ENCODE results near the gene DNAH12.
"Not testable (repeated sequence)": the region's sequence is repeated elsewhere in the genome, so short reads cannot be mapped to it uniquely, and the experiment has no call there.

Gene DNAH12

GRCh38 chr3:57538465-57538864 lies 5.7 kb downstream of the DNAH12 start:
- DNase-seq (ENCODE audit: low read depth), result no peak

GRCh38 chr3:57530071-57530608 lies 14.0 kb downstream of the DNAH12 start:
- no peak for DNase-seq (ENCODE audit: low read depth)

GRCh38 chr3:57518276-57518915 lies 25.7 kb downstream of the DNAH12 start:
- DNase-seq (ENCODE audit: low read depth), result no peak

GRCh38 chr3:57512166-57512565 lies 32.0 kb downstream of the DNAH12 start:
- no peak for DNase-seq (ENCODE audit: low read depth)

- no peak for DNase-seq (ENCODE audit: low read depth)
Observed at GRCh38 chr3:57505901-57506300, 38.2 kb downstream of the DNAH12 start.

- DNase-seq (ENCODE audit: low read depth), result no peak
Observed at GRCh38 chr3:57500506-57500905, 43.6 kb downstream of the DNAH12 start.

GRCh38 chr3:57497904-57498303 lies 46.2 kb downstream of the DNAH12 start:
- DNase-seq (ENCODE audit: low read depth), result no peak

- DNase-seq (ENCODE audit: low read depth), result no peak
Observed at GRCh38 chr3:57484563-57484962, 59.6 kb downstream of the DNAH12 start.

- DNase-seq (ENCODE audit: low read depth), result not testable (repeated sequence)
Observed at GRCh38 chr3:57477193-57477592, 67.0 kb downstream of the DNAH12 start.

- DNase-seq (ENCODE audit: low read depth), result no peak
Observed at GRCh38 chr3:57464801-57465200, 79.3 kb downstream of the DNAH12 start.

GRCh38 chr3:57464011-57464410 lies 80.1 kb downstream of the DNAH12 start:
- no peak for DNase-seq (ENCODE audit: low read depth)

GRCh38 chr3:57451150-57451846 lies 92.8 kb downstream of the DNAH12 start:
- no peak for DNase-seq (ENCODE audit: low read depth)

GRCh38 chr3:57449276-57449847 lies 94.8 kb downstream of the DNAH12 start:
- DNase-seq (ENCODE audit: low read depth), result not testable (repeated sequence)

- DNase-seq (ENCODE audit: low read depth), result not testable (repeated sequence)
Observed at GRCh38 chr3:57448489-57448888, 95.7 kb downstream of the DNAH12 start.

GRCh38 chr3:57446318-57446841 lies 97.8 kb downstream of the DNAH12 start:
- DNase-seq (ENCODE audit: low read depth), result no peak

- DNase-seq (ENCODE audit: low read depth), result no peak
Observed at GRCh38 chr3:57444469-57444868, 99.7 kb downstream of the DNAH12 start.

GRCh38 chr3:57440144-57440543 lies 104.0 kb downstream of the DNAH12 start:
- not testable (repeated sequence) for DNase-seq (ENCODE audit: low read depth)

- DNase-seq (ENCODE audit: low read depth), result not testable (repeated sequence)
Observed at GRCh38 chr3:57438460-57438859, 105.7 kb downstream of the DNAH12 start.

GRCh38 chr3:57436195-57436761 lies 107.9 kb downstream of the DNAH12 start:
- no peak for DNase-seq (ENCODE audit: low read depth)

- DNase-seq (ENCODE audit: low read depth), result no peak
Observed at GRCh38 chr3:57434041-57434440, 110.1 kb downstream of the DNAH12 start.

- no peak for DNase-seq (ENCODE audit: low read depth)
Observed at GRCh38 chr3:57423335-57423734, 120.8 kb downstream of the DNAH12 start.

- no peak for DNase-seq (ENCODE audit: low read depth)
Observed at GRCh38 chr3:57421336-57421735, 122.8 kb downstream of the DNAH12 start.

GRCh38 chr3:57420001-57420400 lies 124.1 kb downstream of the DNAH12 start:
- DNase-seq (ENCODE audit: low read depth), result no peak
